CD1c-positive myeloid dendritic cell (primary cell): ENCODE results near the gene OR13J1.
"Not testable (repeated sequence)": the region's sequence is repeated elsewhere in the genome, so short reads cannot be mapped to it uniquely, and the experiment has no call there.

Experiments used
- DNase-seq: peaks from one replicate; pipeline ENCODE4 v3.0.0-alpha.2; 2016; ENCODE audit errors: extremely low spot score

Gene OR13J1, protein sequence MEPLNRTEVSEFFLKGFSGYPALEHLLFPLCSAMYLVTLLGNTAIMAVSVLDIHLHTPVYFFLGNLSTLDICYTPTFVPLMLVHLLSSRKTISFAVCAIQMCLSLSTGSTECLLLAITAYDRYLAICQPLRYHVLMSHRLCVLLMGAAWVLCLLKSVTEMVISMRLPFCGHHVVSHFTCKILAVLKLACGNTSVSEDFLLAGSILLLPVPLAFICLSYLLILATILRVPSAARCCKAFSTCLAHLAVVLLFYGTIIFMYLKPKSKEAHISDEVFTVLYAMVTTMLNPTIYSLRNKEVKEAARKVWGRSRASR

DNA sequence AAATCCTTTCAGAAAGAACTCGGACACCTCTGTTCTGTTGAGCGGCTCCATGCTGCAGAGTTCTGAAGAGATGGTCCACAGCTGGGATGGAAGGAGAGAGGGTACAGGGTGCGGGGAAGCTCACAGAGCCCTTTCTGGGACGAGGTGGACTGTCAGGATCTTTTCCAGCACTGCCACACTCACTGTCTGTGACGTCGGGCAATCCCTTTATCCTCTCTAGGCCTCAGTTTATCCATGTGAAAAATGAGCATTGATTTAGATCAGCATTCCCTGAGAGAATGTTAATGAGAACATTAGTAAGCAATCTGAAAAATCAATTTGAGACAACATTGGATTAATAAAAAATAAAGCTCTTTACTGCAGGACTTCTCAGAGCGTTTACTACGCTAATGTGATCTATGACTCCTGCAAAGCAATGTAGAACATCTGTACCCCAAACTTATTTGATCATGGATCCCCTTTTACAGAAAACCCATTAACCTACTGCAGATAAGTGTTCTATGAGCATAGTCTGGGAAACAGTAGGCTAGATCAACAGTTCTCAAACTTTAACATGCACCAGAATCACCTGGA is at the start of gene OR13J1:
TSS of gene OR13J1 (minus strand) at position 51 of the 573 bp plus-strand sequence. CDS start at position 51, 0 bp downstream.
- DNase-seq, result no peak

DNA sequence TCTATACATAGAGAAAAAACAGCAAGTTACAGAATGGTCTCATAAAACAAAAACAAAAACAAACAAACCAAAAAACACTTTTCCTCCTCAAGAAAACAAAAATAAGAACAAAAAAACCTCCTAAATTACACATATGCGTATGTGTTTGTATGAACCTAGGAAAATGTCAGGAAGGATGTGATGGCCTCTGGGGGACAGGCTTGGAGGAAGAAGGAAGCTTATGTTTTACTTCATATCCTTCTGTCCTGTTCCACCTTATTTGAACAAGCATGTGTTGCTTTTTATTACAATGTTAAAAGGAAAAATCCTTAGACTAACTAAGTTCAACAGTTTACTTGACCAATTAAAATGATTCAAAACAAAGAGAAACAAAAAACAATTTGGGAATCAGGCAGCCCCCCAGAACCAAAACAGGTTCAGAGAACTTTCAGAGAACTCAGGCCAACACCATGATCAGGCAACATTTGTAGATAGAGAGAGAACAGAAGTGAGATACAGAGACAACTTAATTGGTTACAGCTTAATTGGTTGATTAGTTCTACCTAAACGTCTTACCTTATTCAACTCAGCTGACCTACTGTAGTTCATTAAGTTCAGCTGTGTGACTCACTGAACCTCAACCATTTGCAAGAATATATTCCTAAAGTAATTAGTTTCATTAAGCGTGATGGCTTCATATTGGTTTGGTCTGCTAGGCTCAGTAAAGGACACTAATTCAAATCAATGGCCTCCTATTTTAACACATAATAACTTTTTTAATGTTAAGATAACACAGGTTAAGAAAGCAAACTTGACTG is 49.2 kb upstream of the OR13J1 start:
- no peak for DNase-seq

DNA sequence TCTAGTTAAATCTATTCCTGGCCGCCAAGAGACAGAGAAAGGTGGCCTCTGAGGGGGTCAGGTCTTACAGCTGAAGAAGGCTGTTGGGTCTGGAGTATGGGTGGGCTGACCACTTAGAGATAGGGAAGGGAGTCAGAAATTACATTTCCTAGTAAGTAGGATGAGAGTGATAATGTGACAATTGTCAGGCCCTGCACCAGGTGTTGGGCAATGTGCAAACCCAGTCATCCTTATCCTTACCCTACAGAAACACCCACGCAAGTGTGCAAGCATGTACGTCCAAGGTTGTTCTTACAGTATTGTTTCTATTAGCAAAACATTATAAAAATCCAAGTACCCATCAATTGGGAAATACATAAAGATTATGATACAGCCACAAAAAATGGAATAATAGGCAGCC is 48.6 kb upstream of the OR13J1 start:
- no peak for DNase-seq

DNA sequence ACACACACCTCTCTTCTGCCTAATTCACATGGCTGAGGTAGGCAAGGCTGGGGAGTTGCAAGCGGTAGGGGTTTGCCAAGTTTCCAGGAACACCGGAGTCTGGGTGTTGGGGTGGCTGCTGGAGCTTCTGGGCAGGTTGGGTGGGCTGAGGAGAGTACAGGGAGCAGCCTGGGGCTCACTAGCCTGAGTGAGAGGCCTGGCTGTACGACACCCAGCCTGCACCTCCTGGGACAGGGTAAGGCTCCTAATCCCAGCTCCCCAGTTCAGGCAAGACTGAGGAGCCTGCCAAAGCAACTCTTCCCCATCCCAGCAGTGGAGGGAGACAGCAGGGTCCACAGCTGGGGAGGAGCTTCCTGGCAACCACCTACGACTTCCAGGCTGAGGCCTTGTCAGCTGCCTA is 47.1 kb upstream of the OR13J1 start:
- no peak for DNase-seq

DNA sequence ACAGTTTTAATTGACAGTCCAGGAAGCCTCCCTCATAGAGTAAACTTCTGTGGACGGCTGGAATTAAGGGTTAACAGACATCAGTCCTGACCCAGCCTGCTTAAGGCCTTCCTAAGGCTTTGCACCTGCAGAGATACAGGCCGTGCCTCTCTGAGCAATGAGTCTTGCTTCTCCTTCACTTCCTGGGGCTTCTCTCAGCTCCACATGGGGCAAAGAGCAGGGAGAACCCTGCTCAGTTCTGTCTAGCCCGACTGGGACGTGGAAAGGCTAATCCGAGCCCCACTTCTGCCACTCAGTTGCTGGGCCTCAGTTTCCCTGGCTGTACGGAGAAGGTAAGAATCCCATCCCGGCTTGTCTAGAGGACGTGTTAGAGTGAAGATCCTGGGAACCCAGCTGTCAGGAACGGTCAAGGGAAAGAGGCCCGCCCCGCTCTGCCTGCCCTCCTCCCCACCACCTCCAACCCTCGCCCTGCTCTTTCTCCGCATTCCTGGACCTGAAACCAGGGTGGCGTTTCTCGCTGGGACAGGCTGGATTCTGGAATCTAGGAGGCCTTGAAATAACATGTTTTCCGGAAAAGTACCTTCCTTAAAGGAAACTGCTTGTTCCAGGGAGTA is 45.6 kb upstream of the OR13J1 start:
- DNase-seq, result no peak

DNA sequence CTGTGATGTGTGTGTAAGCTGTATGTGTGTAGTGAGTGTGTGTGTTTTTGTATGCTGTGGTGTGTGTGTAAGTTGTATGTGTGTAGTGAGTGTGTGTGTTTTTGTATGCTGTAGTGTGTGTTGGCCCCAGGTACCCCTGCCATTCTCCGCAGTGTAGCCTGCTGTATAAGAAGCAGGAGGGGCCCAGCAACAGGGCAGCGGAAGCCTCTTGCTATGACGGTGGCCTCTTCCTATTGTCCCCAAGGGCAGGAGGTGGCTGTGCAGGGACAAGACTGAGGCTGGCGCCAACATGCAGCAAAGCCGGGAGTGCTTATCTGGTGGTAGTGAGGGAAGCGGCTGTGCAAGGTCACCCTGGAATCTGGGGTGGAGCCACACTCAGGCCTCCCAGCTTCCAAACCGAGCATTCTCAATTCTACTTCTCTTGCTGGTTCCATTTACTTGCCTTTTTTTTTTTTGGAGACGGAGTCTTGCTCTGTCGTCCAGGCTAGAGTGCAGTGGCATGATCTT is 44.2 kb upstream of the OR13J1 start:
- DNase-seq, result peak; percentile 7

DNA sequence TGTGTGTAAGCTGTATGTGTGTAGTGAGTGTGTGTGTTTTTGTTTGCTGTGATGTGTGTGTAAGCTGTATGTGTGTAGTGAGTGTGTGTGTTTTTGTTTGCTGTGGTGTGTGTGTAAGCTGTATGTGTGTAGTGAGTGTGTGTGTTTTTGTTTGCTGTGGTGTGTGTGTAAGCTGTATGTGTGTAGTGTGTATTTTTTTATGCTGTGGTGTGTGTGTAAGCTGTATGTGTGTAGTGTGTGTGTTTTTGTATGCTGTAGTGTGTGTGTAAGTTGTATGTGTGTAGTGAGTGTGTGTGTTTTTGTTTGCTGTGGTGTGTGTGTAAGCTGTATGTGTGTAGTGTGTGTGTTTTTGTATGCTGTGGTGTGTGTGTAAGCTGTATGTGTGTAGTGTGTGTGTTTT is 43.2 kb upstream of the OR13J1 start:
- DNase-seq, result not testable (repeated sequence)

DNA sequence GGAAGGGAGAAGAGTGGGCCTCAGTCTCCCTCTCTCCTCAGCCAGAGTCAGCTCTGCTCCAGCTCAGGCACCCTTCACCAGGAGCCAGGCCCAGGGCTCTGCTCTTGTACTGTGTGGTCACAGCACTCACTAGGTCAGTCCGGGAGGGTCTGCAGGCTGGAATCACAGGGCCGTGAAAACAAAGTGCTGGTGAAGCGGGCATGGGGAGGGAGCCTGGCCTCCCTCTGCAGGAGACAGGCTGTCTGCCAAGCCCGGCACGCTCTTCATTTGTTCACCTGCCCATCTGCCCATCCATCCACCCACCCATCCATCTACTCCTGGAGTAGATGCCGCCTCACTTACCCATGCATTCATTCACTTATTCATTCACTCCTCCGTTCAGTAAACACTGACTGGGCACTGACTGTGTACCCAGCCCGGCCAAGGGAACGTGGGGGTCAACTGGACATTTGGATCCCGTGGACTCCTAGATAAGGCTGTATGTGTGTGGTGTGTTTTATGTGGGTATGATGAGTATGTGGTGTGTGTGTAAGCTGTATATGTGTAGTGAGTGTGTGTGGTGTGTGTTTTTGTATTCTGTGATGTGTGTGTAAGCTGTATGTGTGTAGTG is 42.7 kb upstream of the OR13J1 start:
- DNase-seq, result no peak

DNA sequence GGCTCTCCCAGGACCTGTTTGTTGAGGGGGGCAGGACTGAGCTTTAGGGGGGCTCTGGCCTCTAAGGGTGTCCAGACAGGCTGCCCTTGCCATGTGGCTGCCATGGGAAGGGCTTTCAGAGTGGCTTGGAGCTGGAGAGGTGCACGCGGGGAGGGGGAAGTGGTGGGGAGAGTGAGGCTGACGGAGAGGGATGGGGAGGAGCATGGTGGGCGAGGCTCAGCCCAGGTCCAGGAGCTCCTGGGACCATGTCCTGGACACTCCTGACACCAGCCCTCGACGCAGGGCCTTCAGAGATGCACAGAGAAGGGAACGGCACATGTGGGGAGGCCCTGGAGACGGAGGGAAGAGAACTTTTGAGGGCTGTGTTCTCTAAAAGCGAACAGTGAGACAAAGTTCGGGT is 41.5 kb upstream of the OR13J1 start:
- no peak for DNase-seq

DNA sequence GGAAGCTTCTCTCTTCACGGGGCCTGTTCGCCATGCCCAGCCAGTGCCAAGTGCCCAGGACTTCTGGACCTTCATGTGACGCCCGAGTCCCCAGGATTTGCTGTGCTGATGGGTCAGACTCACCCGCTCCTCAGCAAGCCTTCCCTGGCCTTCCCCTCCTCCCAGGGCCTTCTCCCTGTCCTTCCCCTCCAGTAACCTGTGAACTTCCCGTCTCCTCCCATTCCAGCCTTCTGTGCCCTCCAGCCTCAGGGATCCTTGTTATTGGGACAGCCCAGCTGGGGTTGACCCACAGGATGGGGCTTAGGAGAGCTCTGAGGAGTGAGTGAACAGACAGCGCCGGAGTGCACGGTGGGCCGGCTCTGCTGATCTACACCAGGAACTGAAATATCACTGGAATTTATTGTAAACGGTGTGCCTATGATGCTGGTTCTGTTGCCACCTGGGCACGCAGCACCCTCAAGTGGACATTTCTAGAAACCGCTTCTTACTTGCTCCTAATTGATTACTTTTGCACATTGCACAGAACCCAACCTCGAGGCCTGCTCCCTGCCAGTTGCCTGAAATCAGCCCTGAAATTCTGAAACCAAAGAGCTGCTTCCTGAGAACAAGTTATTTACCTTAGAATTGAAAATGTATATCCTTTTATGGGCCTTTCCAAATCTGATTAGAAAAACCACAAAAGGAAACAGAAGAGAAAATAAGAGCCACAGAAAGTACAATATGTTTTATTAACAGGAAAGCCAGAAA is 40.6 kb upstream of the OR13J1 start:
- DNase-seq, result peak; percentile 56

DNA sequence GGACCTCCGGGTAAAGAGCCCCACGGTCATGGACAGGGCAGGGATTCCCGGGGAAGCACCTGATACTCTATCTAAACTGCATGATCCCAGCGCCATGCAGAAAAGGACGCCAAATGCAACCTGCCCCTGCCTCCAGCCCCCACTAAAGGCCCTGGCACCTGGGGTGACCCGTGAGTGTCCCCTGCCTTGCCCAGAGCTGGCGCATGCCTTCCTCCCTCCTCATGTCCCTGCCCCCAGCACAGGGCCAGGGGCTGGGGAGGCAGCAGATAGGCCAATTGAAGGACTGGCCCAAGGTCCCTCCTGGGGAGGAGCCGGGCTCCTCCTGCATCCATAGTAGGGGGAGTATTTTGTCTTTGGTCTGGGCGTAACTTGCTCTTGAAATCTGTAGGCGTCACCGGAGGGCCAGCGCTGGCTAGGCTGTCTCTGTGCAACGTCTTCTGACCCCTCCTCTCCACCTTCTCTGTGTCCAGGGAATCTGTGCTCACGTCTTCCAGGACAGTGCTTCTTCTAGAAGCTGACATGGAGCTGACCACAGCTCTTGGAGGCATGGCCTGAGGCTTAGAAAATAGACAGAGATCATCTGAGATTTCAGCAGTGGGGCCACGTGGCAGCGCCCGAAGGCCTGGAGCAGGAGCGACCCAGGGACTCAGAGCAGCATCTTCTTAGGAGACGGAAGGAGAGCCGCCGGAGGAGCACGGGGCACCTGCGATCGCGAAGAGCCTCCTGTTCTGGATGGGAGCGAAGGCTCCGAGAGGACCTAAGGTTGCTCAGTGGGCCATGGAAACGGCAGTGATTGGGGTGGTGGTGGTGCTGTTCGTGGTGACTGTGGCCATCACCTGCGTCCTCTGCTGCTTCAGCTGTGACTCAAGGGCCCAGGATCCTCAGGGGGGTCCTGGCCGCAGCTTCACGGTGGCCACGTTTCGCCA is 39.7 kb upstream of the OR13J1 start:
- no peak for DNase-seq

DNA sequence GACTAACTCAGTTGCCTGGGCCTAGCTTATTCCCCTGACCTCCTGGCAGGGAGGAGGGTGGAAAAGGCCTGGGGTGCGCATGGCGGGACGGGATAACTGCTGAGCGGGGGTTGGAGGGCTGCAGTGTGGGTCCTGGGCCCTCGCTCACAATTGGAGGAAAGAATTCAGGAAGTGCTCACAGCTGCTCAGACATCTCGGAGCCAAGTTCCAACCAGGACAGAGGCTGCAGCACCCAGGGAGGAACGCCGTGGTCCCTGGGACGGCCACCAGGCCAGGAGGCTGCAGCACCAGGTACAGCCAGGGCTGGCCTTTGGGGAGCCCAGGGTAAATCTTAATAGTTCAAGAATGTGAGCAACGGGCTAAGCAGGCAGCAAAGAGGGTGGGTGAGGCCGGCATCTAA is 39.1 kb upstream of the OR13J1 start, which contains the start of gene SPAAR:
TSS of gene SPAAR (plus strand) at position 217 of the 400 bp plus-strand sequence. CDS start 974 bp downstream, outside the sequence.
- no peak for DNase-seq

DNA sequence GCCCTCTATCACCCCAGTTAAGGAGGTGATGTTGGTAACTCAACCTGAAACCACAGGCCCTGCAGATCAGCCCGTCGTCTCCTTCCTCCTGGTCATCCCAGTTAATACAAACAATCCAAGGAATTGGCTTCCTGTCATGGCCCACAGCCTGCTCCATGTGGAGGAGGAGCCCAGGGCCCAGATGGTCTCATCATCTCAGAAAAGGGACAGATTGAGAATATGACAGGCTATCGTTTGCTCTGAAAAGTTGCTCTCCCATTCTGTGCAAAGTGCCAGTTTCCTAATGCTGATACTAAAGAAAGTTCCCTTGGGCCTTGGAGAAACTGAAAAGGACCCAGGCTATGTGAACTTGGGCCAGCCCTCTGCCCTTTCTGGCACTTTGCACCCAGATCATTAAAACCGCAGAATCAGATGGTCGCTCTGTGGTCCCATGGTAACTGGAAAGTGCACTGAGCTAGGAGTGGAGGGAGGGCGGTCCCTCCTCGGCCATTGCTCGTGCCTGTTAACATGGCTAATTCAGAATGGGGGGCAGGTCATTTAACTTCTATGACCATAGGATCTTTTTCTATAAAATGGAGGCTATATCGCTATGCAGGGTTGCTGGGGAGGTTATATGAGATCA is 38.4 kb upstream of the OR13J1 start:
- no peak for DNase-seq

DNA sequence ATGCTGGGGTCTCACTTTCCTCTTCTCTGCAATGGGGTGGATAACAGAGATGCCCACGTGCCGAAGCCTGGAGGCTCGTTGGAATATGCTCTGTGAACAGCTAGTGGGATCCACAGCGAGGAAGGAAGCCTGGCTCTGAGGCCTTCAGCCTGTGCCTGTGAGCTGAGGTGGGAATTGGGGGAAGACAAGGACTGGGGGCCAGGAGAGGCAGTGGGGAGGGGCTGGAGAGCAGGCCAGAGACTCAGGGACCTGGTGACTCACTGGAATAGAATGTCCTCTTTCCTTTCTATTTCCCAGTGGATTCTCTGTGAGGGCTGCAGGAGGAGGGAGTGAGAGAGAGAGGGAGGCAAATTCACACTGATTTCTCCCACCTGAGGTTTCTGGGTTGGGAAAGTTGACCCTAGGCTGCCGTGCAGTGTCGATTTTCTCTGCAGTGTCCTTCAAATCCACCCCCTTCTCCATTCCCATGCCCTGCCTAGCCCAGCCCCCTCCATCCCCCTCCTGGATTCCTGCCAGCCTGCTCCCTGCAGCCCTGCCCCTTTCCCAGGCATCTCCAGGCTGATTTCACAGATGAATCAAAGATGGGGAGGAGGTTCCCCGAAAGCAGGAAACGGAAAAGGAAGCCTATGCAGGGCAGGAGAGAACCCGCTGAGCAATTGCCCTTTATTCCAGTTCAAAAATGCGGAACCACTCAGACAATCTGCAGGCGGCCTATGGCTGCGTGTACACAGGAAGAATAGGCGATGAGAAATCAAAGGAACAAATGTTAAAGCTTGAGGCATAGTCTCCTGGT is 37.7 kb upstream of the OR13J1 start:
- peak; percentile 76 for DNase-seq

DNA sequence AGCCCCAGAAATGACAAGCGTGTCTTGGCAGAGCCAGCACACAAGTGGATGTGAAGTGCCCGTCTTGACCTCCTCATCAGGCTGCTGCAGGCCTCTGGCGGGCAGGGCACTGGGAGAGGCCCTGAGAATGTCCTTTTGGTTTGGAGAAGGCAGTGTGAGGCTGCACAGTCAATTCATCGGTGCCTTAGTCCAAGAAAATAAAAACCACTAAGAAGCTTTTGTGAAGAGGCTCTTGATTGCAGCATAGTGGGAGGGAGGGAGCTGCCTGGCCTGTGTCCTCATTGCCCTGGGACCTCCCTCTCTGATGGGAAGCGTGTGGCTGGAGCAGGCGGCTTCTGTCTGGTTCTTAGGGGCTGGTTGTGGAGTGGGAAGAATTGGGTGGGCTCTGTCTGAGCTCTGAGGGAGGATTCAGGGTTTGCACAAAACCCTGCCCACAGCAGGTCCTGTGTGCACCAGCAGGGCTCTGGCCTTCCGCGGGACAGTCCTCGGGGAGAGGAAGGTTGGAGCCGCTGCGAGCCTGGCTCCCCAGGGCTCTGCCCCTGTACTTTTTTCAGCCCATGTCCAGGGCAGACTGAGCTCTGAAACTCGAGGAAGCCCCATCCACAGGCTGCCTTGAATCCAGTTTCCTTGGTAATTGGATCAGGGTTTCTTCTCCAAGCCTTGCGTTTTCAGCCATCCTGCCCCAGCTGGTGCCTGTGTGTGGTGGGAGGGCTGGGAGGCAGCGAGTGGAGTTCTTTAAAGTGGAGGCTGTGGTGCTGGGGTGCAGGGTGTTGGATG is 36.9 kb upstream of the OR13J1 start:
- DNase-seq, result no peak

DNA sequence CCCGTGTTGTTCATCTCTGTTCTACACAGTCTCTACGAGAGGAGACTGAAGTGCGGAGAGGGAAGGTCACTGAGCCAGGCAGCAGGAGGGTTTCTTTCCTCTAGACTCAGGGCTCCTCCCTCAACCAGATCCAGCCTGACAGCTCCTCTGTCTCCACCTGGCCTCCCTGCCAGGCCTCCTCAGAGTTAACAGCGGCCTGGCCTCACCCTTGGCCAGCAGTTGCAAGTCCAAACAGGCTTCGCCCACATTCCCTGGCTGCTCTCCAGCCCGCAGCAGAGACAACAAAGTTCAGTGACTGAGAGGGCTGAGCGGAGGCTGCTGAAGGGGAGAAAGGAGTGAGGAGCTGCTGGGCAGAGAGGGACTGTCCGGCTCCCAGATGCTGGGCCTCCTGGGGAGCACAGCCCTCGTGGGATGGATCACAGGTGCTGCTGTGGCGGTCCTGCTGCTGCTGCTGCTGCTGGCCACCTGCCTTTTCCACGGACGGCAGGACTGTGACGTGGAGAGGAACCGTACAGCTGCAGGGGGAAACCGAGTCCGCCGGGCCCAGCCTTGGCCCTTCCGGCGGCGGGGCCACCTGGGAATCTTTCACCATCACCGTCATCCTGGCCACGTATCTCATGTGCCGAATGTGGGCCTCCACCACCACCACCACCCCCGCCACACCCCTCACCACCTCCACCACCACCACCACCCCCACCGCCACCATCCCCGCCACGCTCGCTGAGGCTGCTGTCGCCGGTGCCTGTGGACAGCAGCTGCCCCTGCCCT is 35.9 kb upstream of the OR13J1 start, which contains the start of gene HRCT1:
TSS of gene HRCT1 (plus strand) at position 291 of the 768 bp plus-strand sequence. CDS start at position 377, 86 bp downstream.
- DNase-seq, result no peak
